Measurements from ENCODE around the gene ARPC2.

The ARPC2 gene

DNA sequence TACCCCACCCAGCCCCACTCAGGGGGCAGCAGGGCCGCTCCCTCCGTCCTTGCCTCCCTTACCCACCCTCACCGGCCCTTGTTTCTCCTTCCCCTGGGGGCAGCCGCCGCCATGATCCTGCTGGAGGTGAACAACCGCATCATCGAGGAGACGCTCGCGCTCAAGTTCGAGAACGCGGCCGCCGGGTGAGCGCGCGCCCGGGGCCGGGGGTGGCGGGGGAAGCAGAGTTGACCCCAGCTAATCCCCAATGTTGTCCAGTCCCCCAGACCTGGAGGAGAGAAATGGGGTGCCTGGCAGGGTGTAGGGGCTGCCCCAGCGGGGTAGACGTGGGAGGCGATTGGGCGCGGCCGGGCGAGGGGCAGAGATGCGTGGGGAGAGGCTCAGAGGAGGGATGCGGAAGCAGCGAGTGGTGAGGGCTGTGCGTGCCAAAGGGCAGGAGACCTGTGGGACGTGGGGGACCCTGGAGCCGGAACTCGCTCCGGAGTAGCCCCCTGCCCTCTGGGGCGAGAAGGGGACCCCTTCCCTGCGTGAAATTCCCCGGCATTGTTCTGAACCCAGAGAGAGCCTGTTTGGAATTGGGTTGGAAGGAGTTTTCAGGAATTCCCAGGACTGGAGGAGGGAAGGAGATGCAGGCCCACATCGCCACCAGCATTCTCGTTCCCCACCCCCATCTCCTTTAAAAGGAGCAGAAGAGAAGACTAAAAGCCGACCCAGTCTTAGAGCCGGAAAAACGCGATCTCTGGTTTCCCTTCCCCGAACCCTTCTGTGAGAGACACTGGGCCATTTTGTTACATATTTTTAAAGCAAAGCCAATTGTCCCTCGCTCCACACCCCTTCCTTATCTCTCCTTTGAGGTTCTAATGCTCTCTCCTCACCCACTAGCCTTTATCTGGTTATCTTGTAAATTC, 625 bp downstream of the ARPC2 start:
- DNase-seq (ENCODE audit: low read depth in 3 of 3), result peak in 2 of 3 experiments; percentile 49 to 76

DNA sequence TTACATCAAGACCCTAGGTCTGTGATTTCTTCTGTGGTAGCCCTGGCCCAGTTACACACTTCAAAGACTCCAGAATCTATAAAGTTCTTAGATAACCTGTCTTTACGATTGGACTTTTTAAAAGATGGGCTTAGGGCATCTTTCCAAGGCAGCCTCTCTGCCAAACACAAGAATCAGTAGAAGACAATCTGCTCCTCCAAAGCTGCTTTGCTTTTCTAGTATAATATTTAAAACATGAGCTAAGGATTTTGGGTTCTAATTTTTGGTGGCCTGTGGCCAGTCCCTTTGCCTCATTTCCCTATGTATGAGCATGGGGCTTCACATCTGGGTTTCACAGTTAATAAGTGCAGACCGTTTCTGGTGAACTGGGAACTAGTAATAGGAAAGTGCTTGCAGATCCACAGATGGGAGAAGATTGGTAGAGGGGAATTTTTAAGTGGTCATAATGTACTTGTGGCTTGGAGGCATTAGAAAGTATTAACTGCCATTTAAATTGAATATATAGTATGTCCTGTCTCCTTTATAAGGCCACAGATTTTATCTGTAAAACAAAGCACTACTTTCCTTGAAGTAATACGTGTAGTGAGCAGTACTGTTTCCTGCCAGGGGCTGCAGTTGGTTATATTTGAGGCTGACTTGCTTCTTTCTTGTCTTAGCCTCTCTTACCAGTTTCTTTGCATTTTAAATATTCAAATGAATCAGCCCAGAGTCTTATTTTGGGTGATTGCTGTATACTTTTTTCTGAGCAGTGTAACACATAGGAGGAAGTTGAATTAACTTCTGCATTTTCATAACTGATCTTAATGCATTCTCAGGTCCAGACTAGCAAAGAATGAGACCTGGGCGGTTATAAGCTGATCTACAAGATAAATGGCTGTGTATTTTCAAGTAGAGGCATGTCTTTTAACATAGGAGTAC, 1.5 kb downstream of the ARPC2 start:
- DNase-seq (ENCODE audit: low read depth in 3 of 3), result no peak

DNA sequence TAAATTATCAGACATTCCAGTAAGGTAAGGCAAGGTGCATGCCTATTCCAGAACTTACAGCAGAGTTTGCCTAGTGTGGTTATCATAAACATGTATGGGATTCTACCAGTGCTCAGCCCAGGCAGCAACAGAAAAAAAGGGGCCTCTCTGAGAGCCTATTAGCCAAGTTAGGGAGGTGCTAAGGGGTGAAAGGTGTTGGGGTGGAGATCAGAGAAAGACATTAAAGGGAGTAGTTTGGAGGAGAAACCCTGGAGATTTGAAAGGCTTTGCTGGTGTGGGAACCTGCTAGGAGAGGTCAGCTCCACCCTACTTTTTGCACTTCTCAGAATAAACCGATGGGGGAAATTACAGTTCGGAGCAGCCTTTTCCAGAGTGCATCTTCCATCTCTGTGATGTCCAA, 2.9 kb downstream of the ARPC2 start:
- DNase-seq (ENCODE audit: low read depth in 3 of 3), result no peak

DNA sequence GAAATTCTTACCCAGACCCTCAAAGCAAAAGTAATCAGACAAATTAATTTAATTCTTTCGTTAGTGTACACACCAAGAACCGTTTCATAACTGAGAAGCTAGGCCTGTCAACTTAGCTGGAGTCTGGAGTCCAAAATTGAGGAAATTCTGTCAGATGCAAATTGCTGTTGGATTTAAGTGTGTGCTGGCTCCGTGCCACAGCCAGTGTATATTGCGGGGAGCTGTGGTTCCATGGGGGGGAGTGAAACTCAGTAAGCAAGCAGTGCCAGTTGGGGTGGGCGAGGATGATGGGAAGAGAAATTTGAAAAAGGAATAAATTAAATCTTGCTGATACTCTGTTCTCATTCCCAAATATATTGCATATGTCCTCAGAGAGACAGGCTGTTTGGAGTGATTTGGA, 4.0 kb downstream of the ARPC2 start:
- DNase-seq (ENCODE audit: low read depth in 3 of 3), result no peak

DNA sequence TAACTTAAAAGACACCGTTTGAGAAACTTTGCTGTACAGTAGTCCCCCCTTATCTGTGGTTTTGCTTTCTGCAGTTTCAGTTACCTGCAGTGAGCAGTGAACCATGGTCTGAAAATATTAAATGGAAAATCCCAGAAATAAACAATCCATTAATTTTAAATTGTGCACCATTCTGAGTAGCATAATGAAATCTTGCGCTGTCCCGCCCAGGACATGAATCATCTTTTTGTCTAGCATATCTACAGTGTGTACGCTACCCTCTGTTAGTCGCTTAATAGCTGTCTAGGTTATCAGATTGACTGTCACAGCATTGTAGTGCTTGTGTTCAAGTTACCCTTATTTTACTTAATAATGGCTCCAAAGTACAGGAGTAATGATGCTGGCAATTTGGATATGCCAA, 6.1 kb downstream of the ARPC2 start:
- no peak for DNase-seq (ENCODE audit: low read depth in 3 of 3)

DNA sequence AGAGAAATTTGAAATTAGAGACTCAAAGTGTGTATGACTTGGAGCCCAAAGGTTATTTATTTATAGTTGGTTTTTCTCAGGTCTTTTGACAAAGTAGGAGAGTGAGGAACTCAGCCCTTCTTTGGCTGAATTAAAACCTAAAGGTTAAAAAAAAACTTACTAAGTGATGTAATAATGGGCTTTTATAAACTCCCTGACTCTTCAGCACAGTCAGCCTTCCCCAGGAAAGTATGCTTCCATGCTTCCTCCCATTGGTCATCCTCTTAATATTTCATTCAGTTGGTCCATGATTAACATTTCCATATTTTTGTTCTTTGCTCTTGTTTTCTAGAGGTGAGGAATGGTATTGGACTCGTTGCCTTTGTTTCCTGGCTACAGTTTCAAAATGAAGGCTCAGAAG, 7.2 kb downstream of the ARPC2 start:
- DNase-seq (ENCODE audit: low read depth in 3 of 3), result no peak

DNA sequence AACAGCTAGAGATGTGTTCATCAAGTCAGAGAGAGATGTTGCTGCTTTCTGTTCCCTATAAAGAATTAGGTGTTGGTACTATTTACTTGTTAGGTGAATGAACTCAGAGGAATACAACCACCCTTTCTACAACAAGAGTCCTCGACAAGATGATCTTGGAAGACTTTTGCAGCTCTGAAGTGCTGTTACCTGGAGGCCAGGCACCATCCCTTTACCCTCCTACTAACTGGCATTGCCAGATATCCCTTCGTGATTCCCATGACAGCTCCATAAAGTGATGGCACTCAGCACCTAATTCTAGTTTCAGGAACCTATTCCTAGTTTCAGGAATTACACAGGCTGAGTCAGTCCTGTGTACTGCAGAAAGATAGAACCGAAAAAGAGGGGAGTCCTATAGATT, 9.9 kb downstream of the ARPC2 start:
- DNase-seq (ENCODE audit: low read depth in 3 of 3), result no peak

DNA sequence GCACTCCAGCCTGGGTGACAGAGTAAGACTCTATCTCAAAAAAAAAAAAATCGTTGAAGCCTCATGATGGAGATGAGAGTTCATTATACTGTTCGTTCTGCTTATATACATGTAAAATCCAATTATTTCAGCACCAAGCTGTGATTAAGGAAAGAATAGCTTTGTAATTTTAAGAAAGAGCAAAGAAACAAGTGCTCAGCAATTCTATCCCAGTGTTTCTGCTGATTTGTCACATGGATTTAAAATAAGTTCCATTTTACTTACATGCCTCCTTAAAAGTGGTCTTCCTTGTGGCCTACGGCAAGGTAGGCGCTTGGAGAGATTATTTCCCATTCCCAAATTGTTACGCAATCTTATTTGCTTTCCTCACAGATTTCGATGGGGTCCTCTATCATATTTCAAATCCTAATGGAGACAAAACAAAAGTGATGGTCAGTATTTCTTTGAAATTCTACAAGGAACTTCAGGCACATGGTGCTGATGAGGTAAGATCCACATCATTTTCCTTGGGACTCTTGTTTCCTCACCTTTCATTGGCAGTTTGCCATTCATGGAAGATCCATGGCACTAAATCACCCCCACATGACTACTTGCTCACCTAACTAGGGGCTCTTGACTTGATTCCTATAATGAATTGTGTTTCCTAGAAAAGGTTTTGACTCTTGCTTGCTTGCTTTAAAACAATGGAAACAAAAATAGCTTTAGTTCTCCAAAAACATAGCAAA, 11.5 kb downstream of the ARPC2 start:
- DNase-seq (ENCODE audit: low read depth in 3 of 3), result no peak

DNA sequence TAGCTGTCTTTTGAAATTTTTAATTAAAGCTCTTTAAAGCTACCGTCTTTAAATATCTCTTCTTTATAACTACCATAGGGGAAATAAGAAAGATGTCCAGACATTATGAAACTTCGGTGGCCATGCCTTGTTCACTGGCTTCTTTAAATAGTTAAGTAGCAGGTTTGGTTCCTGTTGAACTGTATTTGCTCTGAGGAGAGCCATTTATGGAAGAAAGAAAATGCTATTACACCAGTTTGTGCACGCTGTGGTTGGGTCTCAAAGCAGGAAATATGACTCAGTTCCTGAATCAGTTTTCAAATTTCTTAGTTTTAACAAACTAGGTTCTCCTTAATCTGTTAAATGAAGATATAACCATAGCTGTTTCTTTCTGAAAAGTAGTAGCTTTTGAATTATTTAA, 12.2 kb downstream of the ARPC2 start:
- DNase-seq (ENCODE audit: low read depth in 3 of 3), result peak in 1 of 3 experiments; percentile 22

DNA sequence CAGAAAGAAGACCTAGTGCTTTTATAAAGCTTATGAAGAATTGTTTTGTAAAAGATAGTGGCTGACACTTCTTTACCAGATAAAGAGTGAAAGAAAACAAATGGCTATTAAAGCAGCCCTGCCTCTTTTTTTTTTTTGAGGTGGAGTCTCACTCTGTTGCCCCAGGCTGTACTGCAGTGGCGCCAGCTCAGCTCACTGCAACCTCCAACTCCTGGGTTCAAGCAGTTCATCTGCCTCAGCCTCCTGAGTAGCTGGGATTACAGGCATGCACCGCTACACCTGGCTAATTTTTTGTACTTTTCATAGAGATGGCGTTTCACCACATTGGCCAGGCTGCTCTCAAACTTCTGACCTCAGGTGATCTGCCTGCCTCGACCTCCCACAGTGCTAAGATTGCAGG, 12.9 kb downstream of the ARPC2 start:
- DNase-seq (ENCODE audit: low read depth in 3 of 3), result no peak

DNA sequence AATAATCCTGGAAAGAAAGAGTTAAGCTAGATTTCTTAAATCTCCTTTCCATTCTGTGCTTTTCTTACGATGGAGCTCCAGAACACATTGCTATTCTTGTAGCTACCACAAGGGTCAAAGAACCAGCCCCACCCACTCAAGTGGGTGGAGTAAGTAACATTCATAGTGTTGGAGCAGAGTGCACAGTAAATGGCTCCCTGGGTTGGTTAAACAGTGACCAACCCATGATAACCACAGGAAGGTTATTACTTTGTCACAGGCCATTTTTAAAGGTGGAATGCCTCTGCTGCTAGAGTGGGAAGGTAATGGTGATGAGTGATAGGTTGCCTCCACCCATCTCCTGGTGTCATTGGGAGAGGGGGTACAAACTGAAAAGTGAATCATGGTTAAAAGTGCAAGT, 13.9 kb downstream of the ARPC2 start:
- no peak for DNase-seq (ENCODE audit: low read depth in 3 of 3)

DNA sequence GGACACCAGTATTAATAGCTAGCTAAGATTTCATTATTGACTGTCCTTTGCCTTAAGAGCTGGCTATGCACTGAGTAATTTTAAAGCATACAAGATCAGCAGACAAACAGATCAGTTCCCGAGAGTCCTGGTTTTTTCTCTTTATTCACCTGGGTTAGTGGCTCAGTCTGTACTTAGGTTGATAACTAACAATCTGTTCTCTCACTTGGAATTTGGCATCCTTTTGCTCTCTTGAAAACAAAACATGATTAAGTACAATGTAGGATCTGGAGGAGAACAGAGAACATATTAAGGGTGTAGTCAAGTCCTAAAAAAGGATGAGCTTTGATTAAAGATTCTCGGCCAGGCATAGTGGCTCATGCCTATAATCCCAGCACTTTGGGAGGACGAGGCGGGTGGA, 16.6 kb downstream of the ARPC2 start:
- no peak for DNase-seq (ENCODE audit: low read depth in 3 of 3)

DNA sequence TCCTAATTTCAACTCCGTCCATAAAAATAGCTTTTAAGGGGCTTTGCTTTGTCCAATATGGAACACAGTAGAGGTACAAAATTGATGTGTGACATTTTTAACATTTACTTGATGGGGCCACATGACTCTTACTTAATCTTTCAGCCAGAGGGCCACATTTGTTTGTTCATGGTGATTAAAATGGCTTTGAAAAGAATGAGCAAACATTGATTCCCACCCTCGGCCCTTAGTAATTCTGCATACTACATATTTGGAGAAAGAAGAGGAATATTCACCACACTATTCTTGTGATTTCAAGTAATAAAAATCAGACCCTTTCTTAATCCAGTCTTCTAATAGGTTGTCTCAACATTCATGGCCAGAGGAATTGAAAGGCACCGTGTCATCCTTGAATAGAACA, 17.5 kb downstream of the ARPC2 start:
- no peak for DNase-seq (ENCODE audit: low read depth in 3 of 3)

DNA sequence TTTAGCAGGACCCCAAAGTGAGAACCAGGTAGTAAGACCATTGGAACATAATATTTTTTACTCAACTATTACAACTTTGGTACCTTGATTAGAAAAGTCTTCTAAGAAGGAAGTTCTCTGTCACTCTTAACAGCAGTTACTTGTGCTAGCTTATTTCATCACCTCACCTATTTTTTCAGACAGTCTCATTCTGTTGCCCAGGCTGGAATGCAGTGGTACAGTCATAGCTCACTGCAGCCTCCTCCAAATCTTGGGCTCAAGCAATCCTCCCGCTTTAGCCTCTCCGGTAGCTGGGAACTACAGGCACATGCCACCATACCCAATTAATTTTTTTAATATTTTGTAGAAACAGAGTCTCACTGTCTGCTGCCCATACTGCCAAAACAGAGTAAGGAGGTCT, 18.0 kb downstream of the ARPC2 start:
- DNase-seq (ENCODE audit: low read depth in 3 of 3), result no peak

DNA sequence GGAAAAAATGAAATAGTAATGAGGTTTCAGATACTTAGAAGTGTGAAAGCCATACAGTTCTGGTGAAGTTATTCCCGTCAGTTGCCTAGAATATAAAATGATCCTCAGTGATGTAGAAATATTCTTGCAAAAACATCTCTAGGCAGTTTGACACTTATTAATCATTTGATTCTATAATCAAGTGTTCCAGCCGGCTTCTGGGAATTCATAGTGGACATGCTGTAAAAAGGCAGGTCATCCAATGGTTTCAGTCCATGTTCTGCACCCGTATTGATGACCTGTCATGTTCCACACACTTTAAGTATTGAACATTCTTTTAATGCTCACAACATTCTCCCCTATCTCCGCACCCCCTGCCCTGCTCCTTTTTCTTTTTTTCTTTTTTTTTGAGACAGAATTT, 19.8 kb downstream of the ARPC2 start:
- no peak for DNase-seq (ENCODE audit: low read depth in 3 of 3)

DNA sequence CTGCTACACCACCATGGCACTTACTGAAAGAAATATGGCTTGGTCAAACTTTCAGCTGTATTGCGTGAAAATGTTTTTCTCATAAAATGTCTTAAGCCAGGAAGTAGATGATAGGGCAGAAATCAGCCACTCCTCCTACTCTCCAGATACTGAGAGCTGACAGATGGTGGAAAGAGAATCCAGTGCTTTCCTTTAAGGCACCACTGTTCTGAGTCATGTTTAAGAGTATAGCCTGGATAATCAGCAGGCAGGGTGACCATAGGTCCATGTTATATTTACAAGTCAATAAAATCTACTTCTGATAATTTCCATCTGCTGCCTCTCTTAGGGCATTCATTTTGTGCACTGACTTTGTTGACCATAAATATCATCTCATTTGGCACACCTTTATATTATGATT, 21.9 kb downstream of the ARPC2 start:
- no peak for DNase-seq (ENCODE audit: low read depth in 3 of 3)

DNA sequence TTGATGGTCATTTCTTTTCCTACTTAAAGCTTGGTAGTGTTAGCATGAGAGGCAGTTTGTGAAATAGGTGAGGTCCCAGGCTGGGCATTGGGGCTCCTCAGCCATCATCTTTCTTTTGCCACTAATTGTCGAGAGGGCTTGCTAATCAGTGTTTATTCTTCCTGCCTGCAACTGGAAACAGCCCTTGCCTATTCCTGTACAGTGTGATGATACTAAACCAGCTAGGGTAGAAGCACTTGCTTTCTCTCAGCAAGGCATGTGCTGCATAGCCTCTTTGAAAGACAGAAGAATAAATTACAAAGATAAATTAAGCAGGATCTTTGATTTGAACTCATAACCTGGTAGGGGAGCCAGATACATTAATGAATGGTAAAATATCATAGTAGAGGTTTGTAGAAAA, 27.2 kb downstream of the ARPC2 start:
- no peak for DNase-seq (ENCODE audit: low read depth in 3 of 3)

DNA sequence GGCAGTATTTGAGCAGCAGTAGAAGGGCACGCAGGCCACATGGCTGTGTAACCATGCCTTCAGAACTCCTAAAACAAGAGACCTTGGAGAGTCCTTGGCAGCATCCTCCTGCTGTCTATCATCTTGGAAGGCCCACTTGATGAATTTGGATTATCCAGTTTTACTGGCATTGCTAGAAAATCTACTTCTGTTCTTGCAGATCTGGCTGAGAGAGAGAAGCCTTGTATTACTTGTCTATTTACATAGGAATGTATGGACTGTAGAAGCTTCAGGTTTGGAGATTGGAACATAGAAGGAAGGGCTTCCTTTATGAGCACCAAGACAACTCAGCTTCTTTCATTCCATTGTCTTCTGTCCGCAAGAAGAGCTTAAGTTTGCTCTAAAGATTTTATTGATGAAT, 27.7 kb downstream of the ARPC2 start:
- DNase-seq (ENCODE audit: low read depth in 3 of 3), result no peak

DNA sequence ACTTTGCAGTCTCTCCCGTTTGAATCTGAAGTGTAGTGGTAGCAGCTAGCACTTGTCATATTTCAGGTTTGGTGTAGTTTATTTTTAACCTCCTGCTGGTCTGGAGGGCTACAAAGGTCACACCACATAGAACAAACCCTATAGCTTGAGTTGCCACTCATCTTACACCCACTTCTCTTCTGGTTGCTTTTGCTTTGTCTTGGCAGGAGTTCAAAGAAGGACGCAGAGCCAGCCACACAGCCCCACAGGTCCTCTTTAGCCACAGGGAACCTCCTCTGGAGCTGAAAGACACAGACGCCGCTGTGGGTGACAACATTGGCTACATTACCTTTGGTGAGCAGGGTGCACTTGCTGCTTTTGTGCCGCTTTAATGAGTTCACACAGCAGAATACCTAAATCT, 28.2 kb downstream of the ARPC2 start:
- DNase-seq (ENCODE audit: low read depth in 3 of 3), result no peak

DNA sequence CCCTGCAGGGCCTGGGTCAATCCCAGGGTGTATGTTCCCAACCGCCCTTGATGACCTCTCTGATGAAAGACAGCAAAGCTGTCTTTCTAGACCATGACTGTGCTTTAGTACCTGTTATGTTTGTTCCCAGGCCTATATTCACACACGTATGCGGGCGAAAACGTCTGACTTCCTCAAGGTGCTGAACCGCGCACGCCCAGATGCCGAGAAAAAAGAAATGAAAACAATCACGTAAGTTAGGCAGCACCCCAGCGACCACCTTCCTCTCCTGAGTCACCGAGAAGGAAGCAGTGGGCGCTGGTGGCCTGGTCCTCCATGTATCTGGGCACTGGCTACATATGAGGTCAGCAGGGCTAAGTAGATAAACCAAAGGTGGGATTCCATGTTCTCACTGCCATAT, 32.7 kb downstream of the ARPC2 start:
- no peak for DNase-seq (ENCODE audit: low read depth in 3 of 3)

DNA sequence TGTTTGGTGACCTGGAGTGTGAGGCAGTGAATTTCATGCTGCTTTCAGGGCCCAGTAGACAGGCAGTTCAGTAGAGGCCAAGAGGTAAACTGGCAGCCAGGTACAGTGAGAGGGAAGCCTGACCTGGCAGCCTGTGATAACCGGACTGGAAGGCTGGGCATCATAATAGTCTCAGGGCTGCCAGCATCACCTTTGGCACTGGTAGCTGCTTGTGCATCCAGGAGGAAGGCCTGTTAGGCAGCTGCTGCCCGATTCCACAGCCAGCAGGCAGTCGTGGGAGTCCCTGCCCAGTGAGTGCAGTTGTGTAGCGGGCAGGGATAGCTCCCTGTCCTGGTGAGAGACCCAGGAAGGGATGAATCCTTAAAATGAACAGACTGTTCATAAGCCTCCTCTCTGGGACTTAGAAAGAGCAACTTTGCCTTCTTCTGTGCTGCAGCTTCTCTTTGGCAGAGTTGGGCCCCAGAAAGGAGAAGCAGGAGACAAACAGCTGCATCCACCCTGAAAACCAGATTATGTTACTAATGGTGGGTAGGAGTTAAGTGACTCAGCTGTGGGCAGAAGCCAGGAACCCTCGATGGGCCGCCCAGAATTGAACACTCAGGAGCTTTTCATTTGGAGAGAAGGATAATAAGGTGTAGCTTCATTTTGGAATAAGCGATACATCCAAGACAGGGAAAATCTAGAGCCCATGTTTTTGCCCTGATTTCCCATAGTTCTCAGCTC, 35.7 kb downstream of the ARPC2 start:
- no peak for DNase-seq (ENCODE audit: low read depth in 3 of 3)

DNA sequence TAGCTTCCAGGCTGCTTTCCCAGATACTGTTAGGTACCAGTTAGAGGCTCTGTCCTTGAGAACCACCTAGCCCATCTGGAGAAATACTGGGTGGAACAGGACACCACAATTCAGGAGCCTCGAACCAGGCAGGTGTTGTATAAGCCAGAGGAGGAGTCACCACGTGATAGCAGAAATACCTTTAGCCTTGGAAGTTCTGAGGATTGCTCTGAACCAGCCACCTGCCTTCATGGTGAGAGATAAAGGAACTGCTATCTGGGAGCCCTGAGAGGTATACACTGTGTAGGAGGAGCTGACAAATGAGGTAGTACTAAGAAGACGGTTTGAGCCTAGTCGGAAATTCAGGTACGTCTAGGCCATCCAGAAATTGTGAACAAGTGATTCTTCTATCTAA, 36.2 kb downstream of the ARPC2 start:
- no peak for DNase-seq (ENCODE audit: low read depth in 3 of 3)

Measured in stimulated activated CD4-positive, alpha-beta T cell treated with anti-CD3 and anti-CD28 coated beads, TNF-alpha, amount 100 ng/mL, for 24 hours (primary cell).